ENCODE data around the gene PACSIN3.

- TF ChIP-seq POLR2A (IDR thresholded peaks at IDR 0.05) = no peak
- no peak for TF ChIP-seq CTCF (IDR thresholded peaks at IDR 0.05)
Observed at GRCh38 chr11:47163193-47163592, 23.0 kb downstream of the PACSIN3 start.

Measured in uterus (tissue), 2 donors.